C4-2B (cell line): ENCODE measurements around the gene IGFALS.
A peak's percentile ranks its signal among the peaks of the same experiment; 100 is the strongest.

Source experiments
- H3K27ac ChIP-seq: fragments of 450-650 bp; 2 replicates; pipeline ENCODE4 v1.5.1; 2017
- ZFX ChIP-seq: fragments of 450-650 bp; IDR thresholded peaks from 2 replicates; pipeline ENCODE4 v1.6.1; 2017
- TF ChIP-seq, protein P1 (sequence below): fragments of 450-650 bp; conservative IDR thresholded peaks from 2 replicates; pipeline ENCODE4 v1.5.1; 2017; ENCODE audit warnings: mild to moderate bottlenecking

Gene IGFALS

DNA sequence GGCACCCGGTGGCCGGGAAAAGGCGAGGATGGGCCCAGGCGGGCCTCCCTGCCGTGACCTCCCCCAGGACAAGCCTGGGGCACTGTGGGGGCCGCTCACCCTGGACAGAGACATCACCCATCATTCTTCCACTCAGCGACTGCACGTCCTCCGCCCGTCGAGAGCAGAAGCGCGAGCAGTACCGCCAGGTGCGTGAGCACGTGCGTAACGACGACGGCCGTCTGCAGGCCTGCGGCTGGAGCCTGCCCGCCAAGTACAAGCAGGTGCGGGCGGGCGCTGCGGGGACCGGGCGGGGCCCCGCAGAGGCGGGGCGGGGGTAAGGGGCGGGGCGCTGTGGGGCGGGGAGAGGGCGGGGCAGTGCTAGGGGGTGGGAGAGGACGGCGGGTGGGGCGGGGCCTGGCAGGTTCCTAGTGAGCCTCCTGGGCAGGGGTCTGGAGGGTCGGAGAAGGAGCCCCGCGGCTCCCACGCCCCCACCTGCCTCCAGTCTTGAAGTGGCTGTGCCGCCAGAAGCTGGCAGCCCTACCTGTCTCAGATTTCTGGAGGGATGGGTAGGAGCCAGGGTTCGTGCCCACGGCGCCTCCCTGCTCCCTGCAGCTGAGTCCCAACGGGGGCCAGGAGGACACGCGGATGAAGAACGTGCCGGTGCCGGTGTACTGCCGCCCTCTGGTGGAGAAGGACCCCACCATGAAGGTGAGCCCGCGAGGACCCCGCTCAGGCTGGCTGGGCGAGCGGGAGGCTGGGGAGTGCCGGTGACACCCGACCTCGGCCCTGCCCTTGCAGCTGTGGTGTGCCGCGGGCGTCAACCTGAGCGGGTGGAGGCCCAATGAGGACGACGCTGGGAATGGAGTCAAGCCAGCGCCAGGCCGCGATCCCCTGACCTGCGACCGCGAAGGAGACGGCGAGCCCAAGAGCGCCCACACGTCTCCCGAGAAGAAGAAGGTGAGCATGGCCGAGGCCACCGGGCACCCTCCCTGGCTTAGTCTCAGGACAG is 29.7 kb downstream of the IGFALS start:
- no peak overlapping the region for H3K27ac ChIP-seq
- no peak for TF ChIP-seq ZFX
- TF ChIP-seq, protein P1, sequence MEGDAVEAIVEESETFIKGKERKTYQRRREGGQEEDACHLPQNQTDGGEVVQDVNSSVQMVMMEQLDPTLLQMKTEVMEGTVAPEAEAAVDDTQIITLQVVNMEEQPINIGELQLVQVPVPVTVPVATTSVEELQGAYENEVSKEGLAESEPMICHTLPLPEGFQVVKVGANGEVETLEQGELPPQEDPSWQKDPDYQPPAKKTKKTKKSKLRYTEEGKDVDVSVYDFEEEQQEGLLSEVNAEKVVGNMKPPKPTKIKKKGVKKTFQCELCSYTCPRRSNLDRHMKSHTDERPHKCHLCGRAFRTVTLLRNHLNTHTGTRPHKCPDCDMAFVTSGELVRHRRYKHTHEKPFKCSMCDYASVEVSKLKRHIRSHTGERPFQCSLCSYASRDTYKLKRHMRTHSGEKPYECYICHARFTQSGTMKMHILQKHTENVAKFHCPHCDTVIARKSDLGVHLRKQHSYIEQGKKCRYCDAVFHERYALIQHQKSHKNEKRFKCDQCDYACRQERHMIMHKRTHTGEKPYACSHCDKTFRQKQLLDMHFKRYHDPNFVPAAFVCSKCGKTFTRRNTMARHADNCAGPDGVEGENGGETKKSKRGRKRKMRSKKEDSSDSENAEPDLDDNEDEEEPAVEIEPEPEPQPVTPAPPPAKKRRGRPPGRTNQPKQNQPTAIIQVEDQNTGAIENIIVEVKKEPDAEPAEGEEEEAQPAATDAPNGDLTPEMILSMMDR: peak; percentile 15; the same call in 1 of the 2 replicates

DNA sequence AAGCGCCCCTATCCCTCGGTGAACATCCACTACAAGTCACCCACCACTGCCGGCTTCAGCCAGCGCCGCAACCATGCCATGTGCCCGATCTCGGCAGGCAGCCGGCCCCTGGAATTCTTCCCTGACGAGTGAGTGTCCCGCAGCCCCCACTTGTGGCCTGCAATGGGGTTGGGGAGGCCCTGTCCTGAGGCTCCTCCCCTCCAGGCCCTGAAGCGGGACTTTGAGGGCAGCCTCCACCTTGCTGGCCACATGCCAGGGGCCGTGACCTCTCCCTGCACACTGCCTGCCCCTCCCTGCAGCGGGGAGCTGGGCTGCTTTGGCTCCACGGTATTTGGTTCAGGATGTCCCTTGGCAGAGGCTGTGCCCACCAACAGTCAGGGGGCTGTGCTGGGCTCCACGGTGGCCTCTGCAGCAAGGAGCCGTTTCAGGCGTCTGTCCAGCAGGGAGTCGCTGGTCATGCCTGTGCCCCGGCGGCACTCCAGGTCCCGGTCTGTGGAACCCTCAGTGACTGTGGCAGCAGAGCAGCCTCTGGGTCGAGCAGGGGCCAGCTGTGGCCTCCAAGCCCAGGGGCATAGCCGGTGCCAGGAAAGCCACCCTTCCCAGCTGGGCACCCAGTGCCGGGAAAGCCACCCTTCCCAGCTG is 30.5 kb downstream of the IGFALS start:
- no peak overlapping the region for H3K27ac ChIP-seq
- no peak for TF ChIP-seq ZFX
- TF ChIP-seq, protein P1: no peak

DNA sequence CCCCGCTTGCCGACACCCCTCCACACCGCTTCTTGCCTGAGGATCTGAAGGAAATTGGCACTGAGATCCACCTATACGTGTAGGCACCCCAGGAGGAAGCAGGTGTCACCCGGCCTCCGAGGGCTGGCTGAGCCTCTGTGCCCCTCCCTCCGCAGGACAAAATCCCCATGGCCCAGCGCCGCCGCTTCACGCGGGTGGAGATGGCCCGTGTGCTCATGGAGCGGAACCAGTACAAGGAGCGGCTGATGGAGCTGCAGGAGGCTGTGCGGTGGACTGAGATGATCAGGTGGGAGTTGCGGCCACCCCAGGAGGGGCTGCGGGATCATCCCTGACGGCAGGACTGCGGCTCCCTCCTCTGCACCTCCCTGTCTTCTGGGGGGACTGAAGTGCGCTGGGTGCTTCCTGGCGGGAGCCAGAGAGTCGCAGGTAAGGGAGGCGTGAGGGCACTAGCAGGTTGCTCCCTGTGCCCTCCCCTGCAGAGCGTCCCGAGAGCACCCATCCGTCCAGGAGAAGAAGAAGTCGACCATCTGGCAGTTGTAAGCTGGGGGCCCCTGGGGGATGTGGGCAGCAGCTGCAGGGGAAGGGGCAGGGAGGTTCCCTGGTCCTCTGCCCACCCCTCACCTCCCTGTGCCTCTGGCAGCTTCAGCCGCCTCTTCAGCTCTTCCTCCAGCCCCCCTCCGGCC is 31.2 kb downstream of the IGFALS start:
- H3K27ac ChIP-seq: no peak overlapping the region
- TF ChIP-seq, protein P1: no peak
- no peak for TF ChIP-seq ZFX

DNA sequence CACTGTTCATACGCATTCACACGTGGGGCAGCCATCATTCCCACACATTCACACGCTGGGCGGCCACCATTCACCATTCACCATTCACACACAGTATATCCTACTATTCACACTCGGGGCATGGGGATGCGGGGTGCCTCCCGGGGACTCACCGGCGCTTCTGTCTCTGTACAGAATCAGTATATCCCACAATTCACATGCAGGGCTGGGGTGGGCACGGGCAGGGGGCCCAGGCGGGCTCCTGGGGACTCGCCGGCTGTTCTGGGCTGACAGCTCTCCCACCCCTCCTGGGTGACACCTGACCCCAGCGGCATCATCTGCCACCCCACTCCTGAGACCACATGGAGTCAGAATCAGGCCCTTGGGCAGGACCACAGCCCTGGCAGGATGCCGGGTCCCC is 31.8 kb downstream of the IGFALS start:
- TF ChIP-seq ZFX: no peak
- TF ChIP-seq, protein P1: no peak
- H3K27ac ChIP-seq: no peak overlapping the region

DNA sequence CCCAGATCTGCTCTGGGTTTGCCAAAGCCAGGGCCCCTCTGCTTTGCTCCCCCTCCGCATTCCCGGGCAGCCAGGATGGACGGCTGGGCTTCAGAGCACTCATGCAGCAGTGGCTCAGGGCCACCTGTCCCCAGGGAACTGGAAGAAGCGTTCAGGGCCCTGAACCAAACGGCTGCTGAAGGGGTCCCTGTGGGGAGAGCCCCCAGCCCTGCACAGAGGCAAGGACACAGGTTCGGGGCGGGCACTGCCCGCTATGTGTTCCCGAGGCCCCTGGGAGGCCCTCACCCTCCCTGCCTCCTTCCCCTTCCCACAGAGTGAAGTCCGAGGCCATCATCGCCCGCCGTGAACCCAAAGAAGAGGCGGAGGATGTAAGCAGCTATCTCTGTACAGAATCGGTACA is 32.6 kb downstream of the IGFALS start:
- TF ChIP-seq, protein P1: no peak
- no peak for TF ChIP-seq ZFX
- H3K27ac ChIP-seq: no peak overlapping the region

DNA sequence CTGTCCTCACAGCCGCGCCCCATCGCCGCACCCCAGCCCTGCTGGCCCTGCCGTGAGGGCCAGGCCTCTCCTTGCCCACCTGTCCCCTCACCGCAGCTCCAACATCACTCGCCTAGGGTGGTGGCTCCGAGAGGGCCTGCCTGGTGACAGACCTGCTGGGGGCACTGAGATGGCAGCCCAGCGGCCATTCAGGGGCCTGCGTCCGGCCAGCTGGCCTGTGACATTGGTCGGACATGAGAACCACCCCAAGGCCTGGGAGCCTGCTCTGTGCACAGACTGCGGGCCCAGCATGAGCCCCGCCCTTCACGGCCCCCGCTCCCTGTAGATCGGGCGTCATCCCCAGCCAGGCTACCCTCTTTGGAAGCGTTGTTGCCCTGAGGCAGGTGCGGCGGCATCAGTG is 34.0 kb downstream of the IGFALS start:
- no peak for TF ChIP-seq ZFX
- TF ChIP-seq, protein P1: no peak
- no peak overlapping the region for H3K27ac ChIP-seq

DNA sequence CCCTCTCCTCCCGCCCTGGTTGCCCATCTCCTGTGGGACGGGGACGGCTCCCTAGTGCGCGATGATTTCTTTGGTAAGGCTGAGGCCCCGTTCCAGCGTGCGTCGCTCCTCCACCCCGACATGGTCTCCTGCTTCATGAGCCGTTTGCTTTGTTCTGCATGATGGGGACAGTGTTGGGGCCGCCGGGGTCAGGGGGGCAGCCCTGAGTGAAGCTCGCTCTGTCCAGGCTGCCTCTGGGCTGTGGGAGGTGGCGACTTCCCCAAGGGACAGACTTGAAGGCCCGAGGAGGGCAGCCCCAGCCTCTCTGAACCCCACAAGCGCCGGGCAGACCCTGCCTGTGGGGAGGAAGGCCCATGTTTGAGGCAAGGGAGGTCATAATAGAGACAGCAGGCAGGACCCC is 34.6 kb downstream of the IGFALS start:
- TF ChIP-seq ZFX: no peak
- TF ChIP-seq, protein P1: no peak
- H3K27ac ChIP-seq: no peak overlapping the region
